ENCODE results near the gene NFIC. TPM values are rescaled to one million over a fixed set of nuclear protein-coding genes. Genes with fewer than 3 reads are reported as not detected.
A peak's percentile ranks its signal among the peaks of the same experiment; 100 is the strongest.
"Not testable (repeated sequence)": the region's sequence is repeated elsewhere in the genome, so short reads cannot be mapped to it uniquely, and the experiment has no call there.

Gene NFIC
- total and polyA plus RNA-seq, 4 donors = 12.8 to 100 (median 75.1) TPM

- peak in 1 of 2 donors; percentile 14 for TF ChIP-seq HNF4A (conservative IDR thresholded peaks at IDR 0.05)
- TF ChIP-seq SP1 (IDR thresholded peaks at IDR 0.05) = peak; percentile 51
- peak; percentile 80 to 84 for TF ChIP-seq RXRA (IDR thresholded peaks at IDR 0.05)
- no peak for TF ChIP-seq JUND (IDR thresholded peaks at IDR 0.05)
These were observed 31.9 kb downstream of the NFIC start (continued) for GRCh38 chr19:3398114-3398899.

GRCh38 chr19:3398900-3399278, 32.5 kb downstream of the NFIC start:
- H3K9ac ChIP-seq (ENCODE audit: low read depth in 1 of 2, low read length in 2 of 2) = no peak overlapping the region
- DNase-seq (ENCODE audit: low spot score) = no peak
- WGBS = 51% methylated on average over 10 of the region's 10 CpGs
- no peak for TF ChIP-seq NR2F2 (IDR thresholded peaks at IDR 0.05)
- TF ChIP-seq JUND (IDR thresholded peaks at IDR 0.05) = no peak
- no peak for TF ChIP-seq GABPA (IDR thresholded peaks at IDR 0.05 in 1 of 2, conservative IDR thresholded peaks at IDR 0.05 in 1 of 2)
- peaks cover 13 to 58% (median 42%) of the 10 kb centered on the region in 4 donors for H3K4me1 ChIP-seq (ENCODE audit: control insufficient read depth in 4 of 4, insufficient read depth in 4 of 4, low read length in 3 of 4)
- H3K27ac ChIP-seq (ENCODE audit: low read depth in 1 of 2, low read length in 2 of 2) = peak overlapping the region; percentile 78 to 90
- no peaks in the 10 kb centered on the region for H3K27me3 ChIP-seq (ENCODE audit: control insufficient read depth in 4 of 4, insufficient read depth in 4 of 4, low read length in 3 of 4)
- H3K4me3 ChIP-seq (ENCODE audit: low read depth in 1 of 3, low read length in 3 of 3) = no peak overlapping the region
- H3K9me3 ChIP-seq (ENCODE audit: control insufficient read depth in 4 of 4, low read length in 3 of 4) = no peaks in the 10 kb centered on the region
- H3K36me3 ChIP-seq (ENCODE audit: control insufficient read depth in 4 of 4, insufficient read depth in 3 of 4, low read depth in 1 of 4, low read length in 3 of 4) = peaks cover 0 to 2% (median 0%) of the 10 kb centered on the region in 4 donors

GRCh38 chr19:3399311-3399710, 32.9 kb downstream of the NFIC start:
- H3K27me3 ChIP-seq (ENCODE audit: control insufficient read depth in 4 of 4, insufficient read depth in 4 of 4, low read length in 3 of 4); H3K36me3 ChIP-seq (ENCODE audit: control insufficient read depth in 4 of 4, insufficient read depth in 3 of 4, low read depth in 1 of 4, low read length in 3 of 4); H3K4me3 ChIP-seq (ENCODE audit: low read depth in 1 of 3, low read length in 3 of 3); DNase-seq (ENCODE audit: low spot score); H3K9me3 ChIP-seq (ENCODE audit: control insufficient read depth in 4 of 4, low read length in 3 of 4); H3K9ac ChIP-seq (ENCODE audit: low read depth in 1 of 2, low read length in 2 of 2): not testable (repeated sequence)
- peaks cover 14 to 58% (median 42%) of the 10 kb centered on the region in 4 donors for H3K4me1 ChIP-seq (ENCODE audit: control insufficient read depth in 4 of 4, insufficient read depth in 4 of 4, low read length in 3 of 4)
- peak overlapping the region; percentile 78 to 90 for H3K27ac ChIP-seq (ENCODE audit: low read depth in 1 of 2, low read length in 2 of 2)
- 64% methylated on average over 7 of the region's 7 CpGs for WGBS

- WGBS = 48% methylated on average over 18 of the region's 18 CpGs
- Histone ChIP-seq H3K9me3 (ENCODE audit: control insufficient read depth in 4 of 4, low read length in 3 of 4) (no peaks in the 10 kb centered on the region), H3K4me3 (ENCODE audit: low read depth in 1 of 3, low read length in 3 of 3) (no peak overlapping the region), H3K9ac (ENCODE audit: low read depth in 1 of 2, low read length in 2 of 2) (peak overlapping the region; percentile 16 to 56), H3K36me3 (ENCODE audit: control insufficient read depth in 4 of 4, insufficient read depth in 3 of 4, low read depth in 1 of 4, low read length in 3 of 4) (peaks cover 0 to 2% (median 0%) of the 10 kb centered on the region in 4 donors), H3K27ac (ENCODE audit: low read depth in 1 of 2, low read length in 2 of 2) (peak overlapping the region; percentile 82 to 86), H3K4me1 (ENCODE audit: control insufficient read depth in 4 of 4, insufficient read depth in 4 of 4, low read length in 3 of 4) (peaks cover 17 to 62% (median 44%) of the 10 kb centered on the region in 4 donors), H3K27me3 (ENCODE audit: control insufficient read depth in 4 of 4, insufficient read depth in 4 of 4, low read length in 3 of 4) (no peaks in the 10 kb centered on the region)
- peak; percentile 5 to 10 for TF ChIP-seq HNF4A (conservative IDR thresholded peaks at IDR 0.05)
- no peak for TF ChIP-seq ATF3 (IDR thresholded peaks at IDR 0.05)
- no peak for TF ChIP-seq FOXA1 (IDR thresholded peaks at IDR 0.05)
- TF ChIP-seq RXRA (IDR thresholded peaks at IDR 0.05) = peak in 1 of 2 donors; percentile 8
- no peak for DNase-seq (ENCODE audit: low spot score)
These were observed 34.8 kb downstream of the NFIC start for GRCh38 chr19:3401004-3401768.
